Ectodermal cell (in vitro differentiated cells): ENCODE data around the gene SERPINB4.

Experiments used
- H3K27ac ChIP-seq: 2 replicates; pipeline ENCODE4 v1.7.0; 2013; ENCODE audit warnings: mild to moderate bottlenecking, low read depth, low read length; ENCODE audit not compliant: insufficient read depth, poor library complexity, severe bottlenecking
- H3K27me3 ChIP-seq: 2 replicates; pipeline ENCODE4 v1.7.0; 2013; ENCODE audit warnings: mild to moderate bottlenecking, low read length; ENCODE audit not compliant: insufficient read depth, control insufficient read depth, poor library complexity, severe bottlenecking
- H3K36me3 ChIP-seq: one replicate; pipeline ENCODE4 v1.7.0; 2013; ENCODE audit warnings: low read length; ENCODE audit not compliant: control insufficient read depth, insufficient read depth
- H3K4me1 ChIP-seq: one replicate; pipeline ENCODE4 v1.7.0; 2013; ENCODE audit warnings: low read length; ENCODE audit not compliant: control insufficient read depth, insufficient read depth
- H3K4me3 ChIP-seq: 2 replicates; pipeline ENCODE4 v1.7.0; 2013; ENCODE audit warnings: low read depth, low read length, control low read depth; ENCODE audit not compliant: insufficient read depth
- H3K9me3 ChIP-seq: 2 replicates; pipeline ENCODE4 v1.7.0; 2013; ENCODE audit warnings: mild to moderate bottlenecking, low read length, moderate library complexity; ENCODE audit not compliant: control insufficient read depth
- WGBS, 2 experiments: methylation state at CpG; one replicate each; pipeline ENCODE4 v1.1.7; 2013; ENCODE audit warnings: missing lambda C conversion rate in 2 of 2; 5-methylcytosine and 5-hydroxymethylcytosine counted together

Gene SERPINB4

GRCh38 chr18:63603772-63604171 lies 40.3 kb downstream of the SERPINB4 start:
- Histone ChIP-seq H3K4me1 (no peaks in the 10 kb centered on the region), H3K27me3 (no peaks in the 10 kb centered on the region), H3K9me3 (no peaks in the 10 kb centered on the region), H3K4me3 (no peak overlapping the region), H3K36me3 (no peaks in the 10 kb centered on the region), H3K27ac (no peak overlapping the region)
- 0% methylated on average over 1 of the region's 1 CpG; no CpG with 5 or more reads in 1 of the 2 experiments for WGBS, 2 experiments

GRCh38 chr18:63603355-63603754 lies 40.7 kb downstream of the SERPINB4 start:
- no peaks in the 10 kb centered on the region for H3K36me3 ChIP-seq
- no peak overlapping the region for H3K4me3 ChIP-seq
- no peak overlapping the region for H3K27ac ChIP-seq
- no peaks in the 10 kb centered on the region for H3K9me3 ChIP-seq
- no peaks in the 10 kb centered on the region for H3K4me1 ChIP-seq
- no CpG with 5 or more reads among the region's 1 CpG for WGBS, 2 experiments
- H3K27me3 ChIP-seq = no peaks in the 10 kb centered on the region

- H3K4me1 ChIP-seq = no peaks in the 10 kb centered on the region
- no peaks in the 10 kb centered on the region for H3K36me3 ChIP-seq
- WGBS, 2 experiments = 78 to 82% methylated on average over 14 of the region's 14 CpGs
- no peak overlapping the region for H3K27ac ChIP-seq
- H3K9me3 ChIP-seq = no peaks in the 10 kb centered on the region
- H3K4me3 ChIP-seq = no peak overlapping the region
- H3K27me3 ChIP-seq = no peaks in the 10 kb centered on the region
Measured at GRCh38 chr18:63596964-63597363, 47.1 kb downstream of the SERPINB4 start.

GRCh38 chr18:63592471-63592870 lies 51.6 kb downstream of the SERPINB4 start:
- Histone ChIP-seq H3K36me3 (no peaks in the 10 kb centered on the region), H3K27ac (no peak overlapping the region), H3K4me1 (no peaks in the 10 kb centered on the region), H3K27me3 (no peaks in the 10 kb centered on the region), H3K4me3 (no peak overlapping the region), H3K9me3 (no peaks in the 10 kb centered on the region)
- WGBS, 2 experiments = 55 to 68% methylated on average over 1 of the region's 1 CpG

- Histone ChIP-seq H3K9me3 (no peaks in the 10 kb centered on the region), H3K27ac (no peak overlapping the region), H3K36me3 (no peaks in the 10 kb centered on the region), H3K4me3 (no peak overlapping the region), H3K4me1 (no peaks in the 10 kb centered on the region), H3K27me3 (no peaks in the 10 kb centered on the region)
- 100% methylated on average over 2 of the region's 3 CpGs; no CpG with 5 or more reads in 1 of the 2 experiments for WGBS, 2 experiments
Measured at GRCh38 chr18:63591725-63592124, 52.3 kb downstream of the SERPINB4 start.

- Histone ChIP-seq H3K36me3 (no peaks in the 10 kb centered on the region), H3K9me3 (no peaks in the 10 kb centered on the region), H3K4me1 (no peaks in the 10 kb centered on the region), H3K27me3 (no peaks in the 10 kb centered on the region), H3K27ac (no peak overlapping the region), H3K4me3 (no peak overlapping the region)
- 86 to 98% methylated on average over 2 of the region's 3 CpGs for WGBS, 2 experiments
Measured at GRCh38 chr18:63590966-63591695, 52.9 kb downstream of the SERPINB4 start.

GRCh38 chr18:63590373-63590772 lies 53.7 kb downstream of the SERPINB4 start:
- H3K27ac ChIP-seq = no peak overlapping the region
- no peak overlapping the region for H3K4me3 ChIP-seq
- H3K9me3 ChIP-seq = no peaks in the 10 kb centered on the region
- no peaks in the 10 kb centered on the region for H3K36me3 ChIP-seq
- no peaks in the 10 kb centered on the region for H3K4me1 ChIP-seq
- 83 to 92% methylated on average over 2 of the region's 2 CpGs for WGBS, 2 experiments
- H3K27me3 ChIP-seq = no peaks in the 10 kb centered on the region

GRCh38 chr18:63588909-63589308 lies 55.1 kb downstream of the SERPINB4 start:
- no peak overlapping the region for H3K27ac ChIP-seq
- no peaks in the 10 kb centered on the region for H3K27me3 ChIP-seq
- H3K9me3 ChIP-seq = no peaks in the 10 kb centered on the region
- no peak overlapping the region for H3K4me3 ChIP-seq
- no peaks in the 10 kb centered on the region for H3K4me1 ChIP-seq
- WGBS, 2 experiments = 71 to 73% methylated on average over 5 of the region's 5 CpGs
- no peaks in the 10 kb centered on the region for H3K36me3 ChIP-seq
